HG02981 (cell line): Measurements from ENCODE around the gene TMEM52.
A peak's percentile ranks its signal among the peaks of the same experiment; 100 is the strongest.

ENCODE experiments used
- ATAC-seq: cut with Tn5 transposase; IDR thresholded peaks from one replicate; pipeline ENCODE4 v1.9.1; 2021; ENCODE audit warnings: mild to moderate bottlenecking, moderate library complexity; ENCODE audit not compliant: unreplicated experiment

The TMEM52 gene

DNA sequence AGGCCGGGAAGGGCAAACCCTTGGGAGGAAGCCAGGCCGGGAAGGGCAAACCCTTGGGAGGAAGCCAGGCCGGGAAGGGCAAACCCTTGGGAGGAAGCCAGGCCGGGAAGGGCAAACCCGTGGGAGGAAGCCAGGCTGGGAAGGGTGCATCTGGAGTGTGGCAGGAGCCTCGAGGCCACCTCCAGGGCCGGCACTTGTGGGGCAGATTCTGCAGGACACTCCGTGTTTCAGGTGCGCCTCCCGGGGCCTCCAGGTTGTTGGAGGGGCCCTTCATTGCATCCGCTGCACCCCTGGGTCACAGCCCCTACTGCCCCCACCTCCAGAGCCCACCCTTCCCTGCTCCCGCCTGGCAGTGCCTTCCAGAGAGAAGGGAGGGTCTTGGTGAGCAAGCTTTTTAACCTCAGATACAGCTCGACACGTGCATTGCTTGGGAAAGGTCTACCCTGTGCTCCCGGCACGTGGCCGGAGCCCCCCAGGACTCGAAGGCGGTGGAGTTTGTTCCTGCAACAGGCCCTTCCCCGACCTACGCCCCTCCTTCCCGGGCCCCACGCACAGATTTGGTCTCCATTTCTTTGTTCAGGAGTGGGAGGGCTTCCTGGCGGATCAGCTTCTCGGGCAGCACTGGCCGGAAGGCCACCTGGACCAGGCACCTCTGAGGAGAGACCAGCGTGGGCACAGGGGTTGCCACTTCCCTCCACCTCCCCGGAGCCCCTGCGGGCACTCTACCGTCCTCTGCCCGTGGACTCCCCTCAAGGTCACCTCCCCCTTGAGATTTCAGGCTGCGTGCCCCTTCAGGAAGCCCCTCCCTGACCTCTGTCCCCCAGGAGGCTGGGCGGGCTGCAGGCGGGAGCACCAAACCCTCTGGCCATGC is 9.4 kb upstream of the TMEM52 start:
- ATAC-seq = no peak

DNA sequence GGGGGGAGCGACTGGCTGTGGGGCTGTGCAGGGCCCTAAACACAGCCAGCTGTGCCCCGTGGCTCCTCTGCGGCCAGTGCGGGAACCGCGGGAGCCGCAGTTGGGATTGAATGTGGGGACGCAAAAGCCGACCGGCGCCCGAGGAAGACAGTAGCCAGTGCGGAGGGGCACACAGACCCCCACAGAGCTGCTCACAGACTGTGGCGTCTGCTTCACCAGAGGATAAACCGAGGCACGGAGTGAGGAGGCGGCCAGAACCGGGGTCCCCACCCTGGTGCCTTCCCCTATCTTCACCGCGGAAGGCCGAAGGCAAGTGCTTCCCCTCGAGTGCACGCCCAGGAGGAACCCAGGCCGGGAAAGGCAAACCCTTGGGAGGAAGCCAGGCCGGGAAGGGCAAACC is 8.7 kb upstream of the TMEM52 start:
- ATAC-seq = no peak

GRCh38 chr1:1926886-1927660 is 8.0 kb upstream of the TMEM52 start:
- ATAC-seq = no peak

DNA sequence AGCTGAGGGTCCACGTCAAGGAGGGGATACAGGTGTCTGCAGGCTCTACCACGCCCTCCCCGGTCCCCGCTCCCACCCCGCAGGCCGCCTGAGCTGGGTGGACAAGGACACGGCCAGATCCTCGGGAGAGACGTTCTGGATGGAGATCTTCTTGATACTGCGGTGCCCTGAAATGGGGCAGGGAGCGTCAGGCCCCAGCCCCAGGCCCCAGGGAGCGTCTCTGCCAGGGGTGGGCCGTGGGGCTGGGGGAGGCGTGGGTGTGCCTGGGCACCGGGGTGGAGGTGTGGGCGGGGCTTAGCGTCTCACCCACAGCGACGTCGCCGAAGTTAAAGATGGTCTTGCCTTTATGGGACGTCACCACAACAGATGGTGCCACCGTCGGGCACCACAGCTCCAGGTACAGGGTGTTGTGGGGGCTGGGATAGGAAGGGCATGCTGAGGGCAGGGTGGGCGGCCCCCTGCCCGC is 7.3 kb upstream of the TMEM52 start:
- no peak for ATAC-seq

GRCh38 chr1:1925437-1926345 is 6.6 kb upstream of the TMEM52 start:
- no peak for ATAC-seq

DNA sequence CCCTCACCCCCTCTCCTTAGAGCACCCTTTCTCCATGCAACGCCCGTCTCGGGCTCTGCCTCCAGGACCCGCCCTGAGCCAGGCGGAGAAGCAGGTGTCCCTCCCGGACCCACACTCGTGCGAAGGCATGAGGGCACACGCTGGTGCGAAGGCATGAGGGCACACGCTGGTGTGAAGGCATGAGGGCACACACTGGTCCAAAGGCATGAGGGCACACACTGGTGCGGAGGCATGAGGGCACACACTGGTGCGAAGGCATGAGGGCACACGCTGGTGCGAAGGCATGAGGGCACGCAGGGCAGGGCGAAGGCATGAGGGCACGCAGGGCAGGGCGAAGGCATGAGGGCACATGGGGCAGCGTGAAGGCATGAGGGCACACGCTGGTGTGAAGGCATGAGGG is 5.8 kb upstream of the TMEM52 start:
- no peak for ATAC-seq

GRCh38 chr1:1924386-1924785 is 5.3 kb upstream of the TMEM52 start:
- ATAC-seq = no peak

DNA sequence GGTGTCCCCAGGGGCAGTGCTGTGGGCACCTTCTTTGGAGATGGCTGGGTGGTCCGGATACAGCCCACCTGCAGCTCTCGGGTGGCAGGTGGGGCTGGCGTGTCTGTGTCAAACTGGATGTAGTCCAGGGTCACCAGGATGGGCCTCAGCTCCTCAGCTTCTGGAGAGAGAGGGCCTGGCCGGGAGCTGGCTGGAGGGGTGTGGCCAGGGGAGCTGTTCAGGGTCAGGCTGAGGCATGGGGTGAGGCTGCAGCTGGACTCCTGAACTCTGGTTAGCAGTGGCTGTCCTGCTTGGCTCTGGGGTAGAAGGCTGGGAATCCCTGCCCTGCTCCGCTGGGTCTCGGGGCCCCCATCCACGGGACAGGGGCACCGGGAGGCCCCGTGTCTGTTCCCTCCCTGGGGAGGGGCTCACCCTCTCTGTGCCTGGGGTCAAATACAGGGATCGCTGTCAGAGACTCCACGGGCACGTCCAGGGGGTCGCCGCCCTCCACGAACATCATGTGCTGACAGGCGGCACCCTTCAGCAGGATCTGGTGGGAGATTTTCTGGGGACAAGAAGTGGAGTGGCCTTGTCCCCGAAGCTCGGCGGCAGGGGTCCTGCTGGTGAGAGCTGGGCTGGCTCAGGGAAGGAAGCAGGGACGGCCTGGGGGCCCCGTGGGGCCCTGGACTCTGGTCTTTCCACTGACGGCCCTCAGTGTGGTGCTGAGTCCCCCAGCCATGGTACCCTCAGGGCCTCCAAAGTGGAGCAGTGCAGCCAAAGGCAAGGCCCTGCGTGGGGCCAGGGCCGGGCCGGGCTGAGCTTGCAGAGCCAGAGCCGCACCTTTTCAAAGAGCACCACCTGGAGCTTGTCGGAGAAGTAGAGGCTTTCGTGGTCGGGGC is 4.1 kb upstream of the TMEM52 start:
- no peak for ATAC-seq

DNA sequence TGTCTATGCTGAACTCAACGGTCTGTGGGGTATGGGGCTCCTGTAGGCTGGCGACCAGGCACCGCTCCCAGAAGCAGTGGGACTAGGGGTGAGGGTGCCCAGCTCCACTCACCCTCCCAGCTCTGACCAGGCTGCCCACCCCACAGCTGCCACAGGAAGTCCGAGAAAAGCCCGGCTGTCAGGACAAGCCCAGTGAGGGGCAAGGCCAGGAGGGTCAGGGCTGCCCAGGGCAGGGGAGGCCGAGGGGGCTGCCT is 3.5 kb upstream of the TMEM52 start:
- ATAC-seq = no peak

DNA sequence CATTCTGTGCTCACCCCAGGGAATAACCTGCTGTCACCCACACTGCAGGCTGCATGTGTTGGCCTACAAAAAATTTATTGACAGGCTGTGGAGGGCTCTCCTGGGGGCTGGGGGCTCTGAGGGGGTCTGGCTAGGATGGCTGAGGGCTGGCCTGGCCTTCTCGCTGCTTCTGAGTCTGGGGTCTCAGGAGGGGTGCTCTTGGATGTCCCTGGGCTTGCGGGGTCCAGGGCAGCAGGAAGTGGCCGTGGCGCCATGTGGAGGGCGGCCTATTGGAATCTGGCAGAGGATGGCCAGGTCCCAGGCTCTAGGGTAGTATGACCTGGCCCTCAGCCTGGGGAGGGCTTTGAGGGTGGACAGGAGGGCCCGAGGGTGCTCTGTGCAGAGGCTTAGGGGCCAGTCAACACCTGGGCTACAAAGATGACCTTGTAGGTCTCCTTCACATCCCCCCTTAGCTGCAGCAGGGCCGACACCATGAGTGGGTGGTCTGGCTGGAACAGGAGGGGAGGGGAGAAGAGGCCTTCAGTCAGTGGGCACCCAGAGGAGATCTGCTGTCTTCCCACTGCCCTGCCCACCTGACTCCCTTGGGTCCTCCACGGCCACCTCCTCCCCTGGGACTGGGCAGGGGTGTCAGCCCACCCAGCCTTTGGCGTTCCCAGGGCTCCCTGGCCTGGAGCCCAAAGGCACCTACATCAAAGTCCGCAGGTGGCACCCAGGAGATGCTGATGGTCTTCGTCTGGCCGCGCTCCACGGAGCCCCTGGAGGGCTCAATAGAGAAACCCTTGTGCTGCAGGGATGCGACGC is 3.0 kb upstream of the TMEM52 start:
- ATAC-seq = no peak

DNA sequence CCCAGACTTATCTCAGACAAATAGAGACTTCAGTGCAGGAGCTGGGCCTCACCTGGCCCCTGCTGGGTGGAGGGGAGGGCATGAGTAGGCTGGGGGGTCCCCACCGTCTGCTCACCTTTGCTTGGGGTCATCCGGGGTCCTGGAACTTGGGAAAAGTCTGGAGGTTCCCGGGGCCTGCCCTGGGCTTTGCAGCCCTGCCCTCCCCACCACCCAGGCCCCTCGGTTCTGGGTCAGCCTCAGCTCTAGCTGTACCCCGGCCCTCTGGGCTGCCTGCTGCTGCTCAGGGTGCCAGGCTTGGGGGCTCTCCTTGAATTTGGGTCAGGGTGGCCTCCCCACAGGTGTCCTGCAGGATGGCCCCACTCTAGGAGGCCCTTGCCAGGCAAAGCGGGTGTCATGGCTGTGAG is 2.4 kb upstream of the TMEM52 start:
- ATAC-seq = no peak

- no peak for ATAC-seq
Measured at GRCh38 chr1:1920608-1921458, 1.8 kb upstream of the TMEM52 start.

DNA sequence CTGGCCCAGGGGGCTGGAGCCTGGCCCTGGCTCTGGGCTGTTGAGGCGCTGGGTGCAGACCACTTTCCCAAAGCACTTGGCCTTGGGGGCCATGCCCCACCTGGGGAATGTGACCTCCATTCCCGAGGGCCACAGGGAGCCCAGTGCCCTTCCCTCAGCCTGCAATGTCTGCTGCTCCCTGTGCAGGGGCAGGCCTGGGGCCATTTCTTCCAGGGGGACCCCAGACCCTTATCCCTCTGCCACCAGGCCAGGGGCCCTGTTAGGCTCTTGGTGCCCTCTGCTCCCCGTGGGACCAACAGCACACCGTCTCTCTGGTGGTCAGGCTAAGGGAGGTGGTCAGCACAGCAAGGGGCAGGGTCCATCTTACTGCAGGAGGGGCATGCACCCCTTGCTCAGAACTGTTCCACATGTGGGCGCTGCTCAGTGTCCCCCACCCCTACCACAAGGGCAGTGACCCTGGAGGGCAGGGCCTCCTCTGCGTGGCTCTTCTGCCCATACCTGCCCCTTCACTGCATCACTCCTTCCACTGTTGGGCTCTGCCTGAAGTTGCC is 1.1 kb upstream of the TMEM52 start:
- ATAC-seq = no peak

- ATAC-seq = peak; percentile 81
Measured at GRCh38 chr1:1919304-1920056, 401 bp upstream of the TMEM52 start.

DNA sequence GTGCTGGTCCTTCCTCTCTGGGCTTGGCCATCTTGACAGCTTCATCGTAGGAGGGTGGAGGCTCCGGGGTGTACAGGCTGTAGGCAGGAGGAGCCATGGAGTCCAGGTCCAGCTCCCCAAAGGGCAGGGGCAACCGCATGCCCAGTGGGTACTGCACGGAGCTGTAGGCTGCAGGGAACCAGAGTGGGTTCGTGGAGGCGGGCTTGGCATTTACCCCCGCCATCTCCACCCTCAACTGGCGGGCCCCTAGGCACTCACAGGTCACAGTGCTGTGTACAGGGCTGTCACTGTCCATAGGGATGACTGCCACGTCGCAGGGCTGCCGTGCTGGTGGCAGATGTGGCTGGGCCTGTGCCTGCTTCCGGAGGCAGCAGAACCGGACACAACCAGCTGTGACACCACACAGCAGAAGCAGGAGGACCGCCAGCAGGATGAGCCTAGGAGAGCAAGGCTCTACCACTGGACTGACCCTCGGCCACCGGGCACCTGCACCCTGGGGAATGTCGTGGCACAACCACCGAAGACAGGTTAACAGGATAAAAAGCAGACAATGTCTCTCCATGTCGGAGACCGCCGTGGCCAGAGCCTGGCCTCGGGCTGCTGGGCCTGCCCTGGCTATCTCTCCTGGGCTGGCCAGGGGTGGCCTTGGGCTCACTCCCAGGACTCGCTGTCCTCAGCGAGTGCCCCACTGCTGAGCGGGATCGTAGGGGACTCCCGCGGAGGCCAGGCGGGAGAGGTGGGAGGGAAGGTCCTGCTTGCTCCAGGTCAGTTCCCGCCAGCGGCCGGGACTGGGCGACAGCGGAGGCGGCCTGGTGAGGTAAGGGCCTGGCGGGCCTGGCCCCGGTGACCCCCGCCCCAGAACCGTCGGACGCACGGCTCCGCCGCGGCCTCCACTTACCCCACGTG is 831 bp downstream of the TMEM52 start:
- no peak for ATAC-seq

DNA sequence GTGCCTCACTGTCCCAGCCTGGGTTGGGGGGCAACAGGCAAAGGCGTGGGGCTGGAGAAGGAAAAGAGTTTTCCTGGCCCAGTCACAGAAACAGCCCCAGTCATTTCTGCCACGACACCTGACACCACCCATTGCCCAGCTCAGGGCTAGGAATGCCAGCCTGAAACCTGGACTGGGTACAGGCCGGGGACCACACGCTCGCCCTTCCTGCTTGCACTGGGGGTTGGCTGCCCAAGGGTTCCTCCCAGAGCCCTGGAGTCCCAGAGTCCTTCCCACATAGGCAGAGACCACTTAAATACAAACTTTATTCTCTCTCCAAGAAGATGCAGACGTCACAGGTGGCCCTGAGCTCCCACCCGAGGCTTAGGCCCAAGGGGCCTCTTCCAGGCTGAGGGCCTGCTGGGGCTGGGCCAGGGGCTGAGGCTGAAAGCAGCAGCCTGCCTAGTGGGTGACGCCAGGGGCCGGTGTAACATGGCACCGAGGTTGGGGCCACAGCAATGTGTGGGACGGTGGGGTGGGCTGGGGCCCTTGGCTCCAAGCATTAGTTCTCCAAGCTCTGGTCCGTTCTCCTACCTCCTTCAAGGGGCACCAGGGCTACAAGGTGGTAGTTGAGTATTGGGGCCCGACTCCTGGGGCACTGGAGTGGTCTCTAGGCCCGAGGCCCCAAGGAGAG is 1.6 kb downstream of the TMEM52 start:
- ATAC-seq = no peak
